Measurements from ENCODE around the gene EYA4. TPM values are rescaled to one million over a fixed set of nuclear protein-coding genes. Genes with fewer than 3 reads are reported as not detected.

EYA4 gene
- polyA plus RNA-seq, 1 of the 3 experiments (the other 2 are of a cell fraction) = 0.08 TPM

GRCh38 chr6:133544419-133544818 is 303.3 kb downstream of the EYA4 start:
- H3K27me3 ChIP-seq (ENCODE audit: insufficient read depth) = no peaks in the 10 kb centered on the region; the same call in 1 of the 2 replicates
- no peaks in the 10 kb centered on the region for H3K36me3 ChIP-seq (replicated peaks in 1 of 2; ENCODE audit: control insufficient read depth in 1 of 2, insufficient read depth in 2 of 2, low read length in 1 of 2)
- POLR2A ChIA-PET = no interaction called here
- DNase-seq = no peak
- WGBS (ENCODE audit: low lambda C conversion rate) = 6% methylated on average over 5 of the region's 5 CpGs
- H3K9ac ChIP-seq = no peak overlapping the region
- H3K27ac ChIP-seq (ENCODE audit: low read depth in 2 of 2, low read length in 1 of 2) = no peak overlapping the region
- TF ChIP-seq CTCF (IDR thresholded peaks at IDR 0.05) (no peak), RCOR1 (IDR thresholded peaks at IDR 0.05; ENCODE audit: low read length) (no peak), MXI1 (IDR thresholded peaks at IDR 0.05; ENCODE audit: low read depth, low read length) (no peak), POLR2AphosphoS5 (IDR thresholded peaks at IDR 0.05; ENCODE audit: low read depth, low read length) (no peak), GABPA (IDR thresholded peaks at IDR 0.05; ENCODE audit: low read depth) (no peak), RXRA (IDR thresholded peaks at IDR 0.05; ENCODE audit: borderline replicate concordance, low read depth) (no peak), JUND (IDR thresholded peaks at IDR 0.05) (no peak), PBX3 (IDR thresholded peaks at IDR 0.05) (no peak), FOXM1 (IDR thresholded peaks at IDR 0.05; ENCODE audit: low read depth) (no peak), EZH2phosphoT487 (IDR thresholded peaks at IDR 0.05; ENCODE audit: borderline replicate concordance, low read depth) (no peak), REST (IDR thresholded peaks at IDR 0.05; ENCODE audit: low read depth, low read length) (no peak), GATA2 (CRISPR knock-in tag; IDR thresholded peaks at IDR 0.05) (no peak), MAX (IDR thresholded peaks at IDR 0.05; ENCODE audit: low read depth) (no peak)
- no peaks in the 10 kb centered on the region for H3F3A ChIP-seq (replicated peaks; ENCODE audit: insufficient read depth)
- H3K9me2 ChIP-seq = no peaks in the 10 kb centered on the region
- H3K79me2 ChIP-seq (ENCODE audit: insufficient read depth) = no peaks in the 10 kb centered on the region
- H3K4me3 ChIP-seq (ENCODE audit: low read depth in 2 of 2, low read length in 1 of 2) = no peak overlapping the region
- no peak overlapping the region for H2AFZ ChIP-seq (ENCODE audit: low read depth)
- no peaks in the 10 kb centered on the region for H3K9me3 ChIP-seq
- H3K4me1 ChIP-seq (ENCODE audit: control insufficient read depth in 1 of 2, insufficient read depth in 2 of 2, low read depth in 1 of 2, low read length in 1 of 2) = no peaks in the 10 kb centered on the region
- H4K20me1 ChIP-seq (ENCODE audit: insufficient read depth) = no peaks in the 10 kb centered on the region
- no peak overlapping the region for H3K4me2 ChIP-seq
- CTCF ChIA-PET = interaction anchor here (1.7 to 2.1 kb wide), 2 partner anchors 25 to 714 kb away, joined by 5 read pairs; no protein-coding TSS in a partner anchor
